GM18505 (cell line): Measurements from ENCODE around the gene CAPRIN1.

Experiments used
- ATAC-seq: cut with Tn5 transposase; IDR thresholded peaks from one replicate; pipeline ENCODE4 v1.9.1; 2021; ENCODE audit not compliant: unreplicated experiment
- POLR2A ChIP-seq: IDR thresholded peaks from 4 replicates; pipeline ENCODE4 v1.6.1; 2011; ENCODE audit warnings: borderline replicate concordance; ENCODE audit not compliant: insufficient read depth, insufficient read length; ENCODE audit errors: extremely low read depth

Gene CAPRIN1

GRCh38 chr11:34126959-34127848, 75.7 kb downstream of the CAPRIN1 start:
- no peak for ATAC-seq

GRCh38 chr11:34128824-34129223, 77.3 kb downstream of the CAPRIN1 start:
- ATAC-seq: no peak
- no peak for TF ChIP-seq POLR2A

More at GRCh38 chr11:34126959-34127848, 75.7 kb downstream of the CAPRIN1 start:
- no peak for TF ChIP-seq POLR2A

GRCh38 chr11:34132261-34132965, 80.9 kb downstream of the CAPRIN1 start:
- no peak for ATAC-seq
- TF ChIP-seq POLR2A: no peak

GRCh38 chr11:34134765-34135164, 83.2 kb downstream of the CAPRIN1 start:
- no peak for TF ChIP-seq POLR2A
- no peak for ATAC-seq

GRCh38 chr11:34135439-34135838, 83.9 kb downstream of the CAPRIN1 start:
- TF ChIP-seq POLR2A: no peak
- no peak for ATAC-seq

- no peak for ATAC-seq
- TF ChIP-seq POLR2A: no peak
Observed at GRCh38 chr11:34136420-34136819, 84.9 kb downstream of the CAPRIN1 start.

GRCh38 chr11:34139346-34139745, 87.8 kb downstream of the CAPRIN1 start:
- no peak for TF ChIP-seq POLR2A
- ATAC-seq: no peak

GRCh38 chr11:34140149-34140548, 88.6 kb downstream of the CAPRIN1 start:
- no peak for TF ChIP-seq POLR2A

GRCh38 chr11:34143048-34143447, 91.5 kb downstream of the CAPRIN1 start:
- TF ChIP-seq POLR2A: no peak
- ATAC-seq: no peak

More at GRCh38 chr11:34140149-34140548, 88.6 kb downstream of the CAPRIN1 start:
- ATAC-seq: no peak

- no peak for TF ChIP-seq POLR2A
- no peak for ATAC-seq
Observed at GRCh38 chr11:34145073-34145472, 93.5 kb downstream of the CAPRIN1 start.

GRCh38 chr11:34145847-34146381, 94.4 kb downstream of the CAPRIN1 start:
- TF ChIP-seq POLR2A: no peak
- peak; percentile 59 for ATAC-seq

GRCh38 chr11:34146411-34146810, 94.9 kb downstream of the CAPRIN1 start:
- no peak for TF ChIP-seq POLR2A
- no peak for ATAC-seq

GRCh38 chr11:34146866-34147265, 95.3 kb downstream of the CAPRIN1 start:
- no peak for TF ChIP-seq POLR2A
- no peak for ATAC-seq
